HG03108 (cell line): ENCODE results near the gene WFS1.

Source experiments
- ATAC-seq: cut with Tn5 transposase; IDR thresholded peaks from one replicate; pipeline ENCODE4 v1.9.1; 2021; ENCODE audit warnings: moderate library complexity; ENCODE audit not compliant: unreplicated experiment

WFS1 gene

DNA sequence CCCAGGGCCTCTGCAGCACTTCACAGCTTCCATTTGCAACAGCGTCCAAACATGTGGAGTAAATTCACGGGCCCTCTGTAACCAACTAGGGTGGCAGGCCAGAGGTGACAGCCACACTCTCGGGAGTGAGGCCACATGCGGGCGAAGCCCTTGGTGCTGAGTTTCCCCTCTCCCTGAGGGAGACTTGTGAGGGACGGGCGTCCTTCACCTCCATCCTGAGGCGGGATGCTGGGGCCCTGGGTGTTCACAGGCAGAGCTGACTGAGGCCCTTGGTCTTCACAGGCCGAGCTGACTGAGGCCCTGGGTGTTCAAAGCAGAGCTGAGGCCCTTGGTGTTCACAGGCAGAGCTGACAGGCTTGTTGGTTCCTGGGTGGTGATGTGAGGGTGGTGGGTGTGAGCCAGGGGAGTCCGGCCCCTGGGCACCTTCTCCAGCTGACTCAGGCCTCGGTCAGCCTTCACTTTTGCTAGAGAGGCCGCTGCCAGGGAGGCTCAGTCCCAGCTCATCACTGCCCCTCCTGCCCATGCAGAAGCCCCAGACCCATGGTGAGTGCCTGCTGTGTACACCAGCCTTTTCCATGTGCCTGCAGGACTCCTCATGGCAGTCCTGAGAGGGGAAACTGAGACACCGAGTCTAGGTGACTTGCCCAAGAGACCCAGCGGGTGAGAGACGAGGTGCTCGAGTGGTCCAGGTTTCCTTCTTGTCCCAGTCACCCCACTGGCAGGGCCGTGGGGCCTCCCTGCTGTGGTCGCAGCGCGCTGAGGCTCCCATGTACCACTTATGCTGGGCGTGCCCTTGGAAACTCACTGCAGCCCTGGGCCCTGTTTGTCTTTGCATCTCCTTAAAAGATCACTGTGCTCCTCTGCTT, 8.5 kb downstream of the WFS1 start:
- ATAC-seq: no peak

DNA sequence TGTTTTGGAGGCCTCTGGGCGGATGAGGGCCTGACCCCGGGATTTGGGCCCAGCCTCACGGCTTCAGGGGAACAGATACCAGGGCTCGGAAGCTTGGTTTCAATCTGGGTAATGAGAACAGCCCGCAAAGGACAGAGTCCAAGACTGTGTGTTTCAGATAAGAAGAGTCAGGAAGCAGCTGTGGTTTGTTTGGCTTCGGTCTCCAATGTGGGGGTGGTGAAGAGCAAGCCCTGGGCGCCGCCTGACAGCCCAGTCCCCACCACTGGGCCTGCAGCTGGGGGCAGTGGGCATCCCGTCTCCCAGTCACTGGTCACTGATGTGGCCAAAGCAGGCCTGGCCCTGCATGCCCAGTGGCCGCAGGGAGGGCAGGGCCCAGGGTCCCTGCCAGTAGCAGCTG, 9.1 kb downstream of the WFS1 start:
- peak; percentile 87 for ATAC-seq

DNA sequence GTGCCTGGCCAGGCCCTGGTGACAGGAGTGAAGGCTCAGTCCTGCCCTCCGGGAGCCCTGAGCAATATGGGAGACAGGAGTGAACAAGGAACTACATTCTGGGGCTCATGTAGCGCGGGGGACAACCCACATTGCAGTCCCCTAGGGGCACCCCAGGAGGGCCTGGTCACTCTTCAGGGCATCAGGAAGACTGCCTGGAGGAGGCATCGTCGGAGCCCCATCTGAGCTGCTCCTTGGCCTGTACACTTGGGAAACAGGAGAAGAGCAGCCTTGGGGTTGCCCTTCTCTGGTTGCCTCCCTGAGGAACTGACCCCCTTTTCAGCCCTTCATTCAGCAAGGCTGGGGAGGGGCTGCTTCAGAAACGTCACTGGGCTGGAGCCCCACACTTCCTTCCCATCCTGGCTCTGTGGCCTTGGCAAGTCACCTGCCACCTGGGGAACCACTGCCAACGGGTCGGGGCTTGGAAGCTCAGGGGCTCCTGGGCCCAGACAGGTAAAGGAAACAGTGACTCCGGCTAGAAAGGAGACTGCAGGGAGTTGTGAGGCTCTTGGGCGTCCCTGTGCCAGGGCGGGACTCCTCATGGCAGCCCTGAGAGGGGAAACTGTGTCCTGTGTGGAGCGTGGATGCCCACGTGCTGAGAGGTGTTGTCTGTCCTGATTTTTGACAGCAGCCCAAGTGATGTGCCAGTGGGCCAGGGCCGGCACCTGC, 10.1 kb downstream of the WFS1 start:
- no peak for ATAC-seq

DNA sequence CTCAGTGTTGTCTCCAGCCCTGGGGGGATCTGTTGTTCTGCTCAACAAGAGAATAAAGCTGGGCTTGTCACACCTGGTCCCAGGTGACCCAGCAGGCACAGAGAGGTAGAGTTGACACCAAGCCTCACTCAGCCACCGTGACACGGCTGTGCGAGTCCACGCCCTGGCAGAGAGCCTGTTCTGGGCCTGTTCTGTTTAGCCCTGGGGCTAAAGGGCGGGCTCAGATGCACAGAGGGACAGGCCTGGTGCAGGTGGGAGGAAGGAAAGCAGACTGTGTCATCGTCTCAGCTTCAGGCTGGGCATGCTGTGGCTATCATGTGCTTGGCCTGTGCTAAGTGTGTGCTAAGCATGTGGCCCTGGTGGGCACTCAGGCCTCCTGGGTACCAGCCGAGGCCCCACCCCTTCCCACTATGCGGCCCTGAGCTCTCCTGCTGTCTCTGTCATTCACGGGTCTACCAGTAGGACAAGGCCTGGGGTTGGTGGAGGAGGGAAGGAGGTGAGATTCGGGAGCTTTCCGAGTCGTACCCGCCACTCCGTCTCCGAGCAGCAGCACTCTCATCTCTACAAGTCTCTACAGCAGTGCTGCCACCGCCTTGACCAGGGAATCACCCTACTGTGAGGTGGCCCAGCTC, 10.8 kb downstream of the WFS1 start:
- ATAC-seq: no peak

DNA sequence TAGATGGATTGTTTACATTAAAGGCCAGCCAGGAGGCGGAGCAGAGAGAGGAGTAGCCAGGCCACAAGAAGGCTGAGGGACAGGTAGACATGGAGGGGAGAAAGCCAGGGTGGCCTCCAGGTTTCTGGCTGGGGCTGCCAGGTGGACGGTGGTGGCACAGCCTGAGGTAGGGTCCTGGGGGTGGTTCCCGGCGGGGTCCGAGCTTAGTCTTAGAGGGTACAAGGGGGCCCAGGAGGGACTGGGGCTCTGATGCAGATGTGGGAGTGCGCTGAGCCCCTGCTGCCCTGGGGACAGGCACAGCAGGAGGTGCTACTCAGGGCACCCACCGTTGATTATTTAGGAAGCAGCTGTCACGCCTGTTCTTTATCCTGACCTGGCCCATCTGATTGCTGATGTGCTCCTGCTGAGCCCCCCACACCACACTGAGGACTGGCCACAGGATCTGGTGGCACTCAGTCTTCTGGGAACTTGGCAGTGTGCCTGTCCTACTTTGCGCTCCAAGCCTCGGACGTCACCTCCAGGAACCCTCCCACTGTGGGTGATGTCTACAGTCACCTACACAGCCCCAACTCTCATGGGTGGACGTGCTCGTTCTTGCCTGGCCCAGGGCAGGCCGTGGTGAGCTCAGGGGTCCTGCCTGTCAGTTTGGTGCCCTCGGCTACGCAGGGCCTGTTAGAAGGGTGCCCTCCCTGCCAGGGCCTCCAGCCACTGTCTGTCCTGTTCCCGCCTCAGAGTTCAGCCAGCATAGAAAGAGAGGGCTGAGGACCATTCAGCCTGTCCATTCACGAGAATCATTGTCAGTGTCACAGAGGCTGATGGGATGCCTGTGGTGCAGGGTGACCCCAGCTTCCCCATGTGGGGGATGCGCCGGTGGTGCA, 12.0 kb downstream of the WFS1 start:
- ATAC-seq: no peak

DNA sequence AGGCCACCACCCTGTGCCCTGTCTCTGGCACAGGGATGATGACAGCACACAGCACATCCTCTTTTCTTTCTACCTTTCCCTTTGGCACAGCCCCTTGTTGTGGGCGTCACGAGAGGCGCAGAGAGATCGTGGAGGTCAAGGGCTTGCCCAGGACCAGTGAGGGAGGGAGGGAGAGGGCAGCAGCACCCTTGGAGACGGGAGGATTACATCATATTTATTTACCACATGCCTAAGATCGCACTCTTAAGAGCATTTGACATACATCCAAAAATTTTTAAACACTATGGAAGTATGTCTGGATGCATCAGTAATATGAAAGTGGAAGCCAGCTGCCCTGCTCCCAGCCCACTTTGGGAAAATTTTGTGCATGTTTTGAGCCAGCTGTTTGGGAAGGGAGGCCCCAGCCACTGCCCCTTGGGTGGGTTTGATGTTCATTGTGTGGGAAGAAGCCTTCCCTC, 12.7 kb downstream of the WFS1 start:
- ATAC-seq: no peak

DNA sequence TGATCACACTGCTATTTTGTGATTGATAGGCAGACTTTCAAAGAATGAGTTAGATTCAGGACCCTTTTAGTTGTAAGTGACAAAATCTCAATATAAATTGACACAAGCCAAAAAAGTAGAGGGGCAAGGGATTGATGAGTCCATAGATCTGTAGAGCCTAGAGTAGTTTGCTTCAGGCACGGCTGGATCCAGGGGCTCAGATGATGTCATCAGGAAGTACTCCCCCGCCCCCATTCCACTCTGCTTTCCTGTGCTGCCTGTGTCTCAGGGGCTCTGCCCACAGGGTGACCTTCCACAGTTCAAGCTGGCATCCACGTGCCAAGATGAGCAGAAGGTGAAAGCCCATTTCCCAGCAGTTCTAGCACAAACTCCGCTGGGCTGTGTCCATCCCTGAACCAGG, 13.6 kb downstream of the WFS1 start:
- no peak for ATAC-seq

DNA sequence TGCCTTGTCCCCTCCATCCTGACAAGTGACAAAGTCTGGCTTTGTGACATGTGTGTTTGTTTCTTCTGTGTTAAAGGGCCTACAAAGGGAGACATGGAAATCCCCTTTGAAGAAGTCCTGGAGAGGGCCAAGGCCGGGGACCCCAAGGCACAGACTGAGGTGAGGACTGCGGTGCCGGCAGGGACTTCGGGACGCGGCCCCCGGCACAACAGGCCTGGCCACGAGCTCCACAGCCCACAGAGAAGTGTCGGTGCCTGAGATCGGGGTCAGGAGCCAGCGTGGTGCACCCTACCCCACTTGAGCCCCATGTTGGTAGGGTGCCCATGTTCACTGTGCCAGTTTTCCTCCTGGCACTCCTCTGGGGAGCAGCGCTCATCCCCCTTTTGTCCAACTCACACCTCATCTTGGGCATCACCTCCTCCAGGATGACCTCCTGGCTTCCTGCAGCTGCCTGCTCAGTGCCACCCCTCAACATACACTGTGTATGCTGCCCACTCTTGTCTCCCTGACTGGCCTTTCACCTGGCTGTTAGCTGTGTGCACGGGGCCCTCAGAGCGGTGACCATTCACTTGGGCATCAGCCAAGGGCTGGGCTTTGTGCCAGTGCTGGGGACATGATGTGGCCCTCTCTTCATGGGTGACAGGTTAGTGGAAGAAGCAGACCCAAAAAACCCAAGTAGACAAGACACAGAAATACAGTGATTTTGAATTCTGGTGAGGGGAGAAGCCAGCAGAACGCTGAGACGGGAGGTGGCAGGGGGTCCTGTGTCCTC, 17.6 kb downstream of the WFS1 start:
- no peak for ATAC-seq

DNA sequence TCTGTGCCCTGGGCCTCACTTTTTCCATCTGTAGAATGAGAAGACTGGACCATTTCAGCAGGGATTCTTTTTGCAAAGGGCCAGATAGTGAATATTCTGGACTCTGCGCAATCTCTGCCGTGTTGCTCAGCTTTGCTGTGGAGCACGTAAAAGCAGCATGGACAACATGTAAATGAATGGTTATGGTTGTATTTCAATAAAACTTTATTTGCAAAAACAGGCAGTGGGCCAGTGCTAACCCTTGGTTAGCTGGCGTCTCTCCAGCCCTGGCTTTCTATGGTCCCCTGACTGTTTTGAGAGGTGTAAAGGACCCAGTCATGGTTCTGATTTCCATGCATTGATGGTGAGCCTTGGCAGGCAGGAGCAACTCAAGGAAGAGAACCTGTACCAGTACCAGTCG, 18.7 kb downstream of the WFS1 start:
- no peak for ATAC-seq

DNA sequence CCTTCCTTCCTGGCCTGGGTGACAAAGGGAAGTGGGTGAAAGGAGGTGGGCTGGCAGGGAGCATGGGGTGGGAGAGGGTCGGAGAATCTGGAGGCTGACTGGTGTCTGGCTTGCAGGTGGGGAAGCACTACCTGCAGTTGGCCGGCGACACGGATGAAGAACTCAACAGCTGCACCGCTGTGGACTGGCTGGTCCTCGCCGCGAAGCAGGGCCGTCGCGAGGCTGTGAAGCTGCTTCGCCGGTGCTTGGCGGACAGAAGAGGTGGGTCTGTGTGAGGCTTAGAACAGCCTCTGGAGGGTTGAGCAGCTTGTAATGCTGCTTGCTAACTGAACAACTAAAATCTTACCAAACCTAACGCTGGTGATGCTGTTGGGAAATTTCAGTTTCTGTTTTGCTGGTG, 19.2 kb downstream of the WFS1 start:
- no peak for ATAC-seq

DNA sequence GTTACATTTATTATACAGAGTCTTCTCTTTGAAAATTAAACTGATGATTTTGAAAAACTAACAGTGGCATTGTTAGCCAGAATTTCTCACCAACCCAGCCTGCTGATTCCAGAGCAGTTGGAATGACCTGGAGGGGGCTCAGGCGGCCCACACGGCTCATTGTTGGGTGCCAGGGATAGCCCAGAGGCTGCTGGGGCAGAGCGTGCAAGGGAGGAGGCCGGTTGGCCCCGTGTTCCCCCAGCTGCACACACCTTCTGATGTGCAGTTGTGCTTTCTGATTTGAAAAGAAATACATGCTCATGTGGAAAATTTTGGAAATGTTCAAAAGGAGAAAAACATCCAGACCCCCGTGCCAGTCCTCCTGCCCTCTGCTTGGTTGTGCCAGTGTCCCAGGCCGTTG, 20.6 kb downstream of the WFS1 start:
- ATAC-seq: no peak

DNA sequence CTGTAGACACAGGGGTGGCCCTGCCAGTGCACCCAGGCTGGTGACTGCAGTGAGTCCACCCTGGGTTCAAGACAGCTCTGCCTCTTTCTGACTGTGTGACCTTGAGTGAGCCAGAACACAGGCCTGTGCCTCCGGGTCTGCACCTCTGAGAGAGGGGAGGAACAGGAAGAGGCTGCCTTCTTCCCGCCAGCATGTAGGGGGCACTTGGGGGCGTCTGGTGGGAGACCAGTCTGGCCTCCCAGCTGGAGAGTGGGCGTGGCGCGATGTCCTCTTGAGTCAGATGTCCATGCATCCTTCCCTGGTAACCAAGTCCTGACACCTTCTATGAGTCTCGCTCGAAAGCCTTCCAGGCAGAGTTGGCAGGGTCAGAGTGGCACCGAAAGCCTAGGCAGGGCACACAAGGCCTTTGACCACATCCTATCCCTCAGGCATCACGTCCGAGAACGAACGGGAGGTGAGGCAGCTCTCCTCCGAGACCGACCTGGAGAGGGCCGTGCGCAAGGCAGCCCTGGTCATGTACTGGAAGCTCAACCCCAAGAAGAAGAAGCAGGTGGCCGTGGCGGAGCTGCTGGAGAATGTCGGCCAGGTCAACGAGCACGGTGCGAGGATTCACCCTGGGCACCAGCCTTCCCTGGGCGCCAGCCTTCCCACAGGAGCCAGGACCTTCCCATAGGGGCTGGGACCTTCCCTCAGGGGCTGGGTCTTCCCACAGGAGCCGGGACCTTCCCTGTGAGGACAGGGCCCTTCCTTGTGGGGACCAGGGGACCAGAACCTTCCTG, 21.3 kb downstream of the WFS1 start:
- ATAC-seq: no peak

DNA sequence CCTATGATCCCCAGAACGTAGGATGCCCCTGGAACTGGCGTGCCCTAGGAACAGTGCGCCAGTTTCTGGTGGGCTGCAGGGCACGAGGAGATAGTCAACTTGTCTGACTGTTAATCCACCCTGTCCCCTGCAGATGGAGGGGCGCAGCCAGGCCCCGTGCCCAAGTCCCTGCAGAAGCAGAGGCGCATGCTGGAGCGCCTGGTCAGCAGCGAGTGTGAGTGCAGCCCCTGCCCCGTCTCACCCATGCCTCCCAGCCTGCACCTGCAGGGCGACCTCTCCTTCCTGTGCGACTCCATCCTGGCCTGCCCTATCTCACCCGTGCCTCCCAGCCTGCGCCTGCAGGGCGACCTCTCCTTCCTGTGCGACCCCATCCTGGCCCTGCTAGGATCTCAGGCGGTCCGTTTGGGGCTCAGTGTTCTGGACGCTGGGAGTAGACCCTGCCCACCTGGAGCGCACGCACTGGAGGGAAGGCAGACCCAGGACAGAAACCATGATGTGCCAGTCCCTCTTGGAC, 22.2 kb downstream of the WFS1 start:
- no peak for ATAC-seq

DNA sequence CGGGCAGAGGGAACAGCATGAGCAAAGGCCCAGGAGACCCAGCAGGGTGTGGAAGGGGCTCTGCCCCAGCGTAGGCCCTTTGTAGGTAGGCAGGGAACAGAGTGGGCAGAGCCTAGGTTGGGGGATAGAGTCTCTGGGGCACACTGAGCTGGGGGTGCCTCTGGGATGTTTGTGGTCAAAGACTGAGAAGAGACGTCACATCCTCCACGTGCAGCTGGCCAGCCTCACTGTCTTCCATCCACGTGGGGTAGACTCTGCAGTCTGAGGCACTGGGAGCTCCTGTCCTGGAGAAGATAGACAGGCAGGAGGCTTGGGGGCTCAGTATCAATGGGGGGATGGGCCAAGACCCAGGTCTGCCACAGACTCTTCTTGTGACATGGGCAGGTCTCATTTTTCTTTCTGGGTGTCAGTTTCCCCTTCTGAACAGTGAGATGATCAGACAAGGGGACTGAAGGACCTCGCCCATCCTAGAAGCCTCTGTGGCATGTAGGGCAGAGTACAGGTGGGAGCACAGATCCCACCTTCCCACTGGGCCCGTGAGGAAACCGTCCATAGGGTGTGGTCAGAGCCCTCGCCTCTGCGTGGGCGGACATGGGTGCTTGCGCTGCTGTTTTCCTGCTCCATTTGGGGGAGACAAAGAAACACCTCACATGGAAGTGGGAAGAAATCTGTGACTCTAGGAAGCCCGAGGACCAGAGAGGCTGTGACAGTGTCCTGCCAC, 22.9 kb downstream of the WFS1 start:
- no peak for ATAC-seq

DNA sequence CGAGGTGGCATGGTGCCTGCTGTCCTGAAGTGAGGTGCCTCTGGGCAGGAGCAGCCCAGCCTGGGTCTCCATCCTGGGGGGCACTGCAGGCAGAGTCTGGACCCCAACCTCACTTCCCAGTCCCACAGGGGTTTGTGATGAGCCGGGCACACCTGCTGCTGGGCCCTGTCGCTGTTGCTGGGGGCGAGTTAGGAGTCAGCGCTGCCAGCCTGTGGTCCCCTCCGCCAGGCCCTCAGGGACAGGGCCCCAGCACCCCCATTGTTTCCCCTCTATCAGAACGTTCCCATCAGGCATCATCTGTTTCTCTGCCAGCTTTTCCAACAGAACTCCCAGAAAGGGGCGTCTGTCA, 23.4 kb downstream of the WFS1 start:
- no peak for ATAC-seq

DNA sequence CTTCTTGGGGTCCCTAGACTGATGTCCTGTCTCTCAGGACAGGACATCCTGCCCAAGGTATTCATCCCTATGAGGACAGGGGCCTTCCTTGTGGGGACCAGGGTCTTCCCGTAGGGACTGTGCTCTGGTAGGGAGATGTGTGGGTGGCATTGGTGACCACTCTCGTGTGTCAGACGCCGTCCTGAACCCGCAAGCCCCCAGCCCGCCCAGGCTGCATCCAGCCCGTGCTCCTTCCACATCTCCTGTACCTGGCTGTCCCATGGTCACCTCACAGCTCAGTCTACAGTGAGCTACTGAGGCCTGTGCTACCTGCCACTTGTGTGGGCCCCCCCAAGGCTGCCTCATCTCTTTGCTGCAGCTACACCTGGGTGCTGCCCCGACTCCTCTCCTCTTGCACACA, 24.0 kb downstream of the WFS1 start:
- ATAC-seq: no peak

DNA sequence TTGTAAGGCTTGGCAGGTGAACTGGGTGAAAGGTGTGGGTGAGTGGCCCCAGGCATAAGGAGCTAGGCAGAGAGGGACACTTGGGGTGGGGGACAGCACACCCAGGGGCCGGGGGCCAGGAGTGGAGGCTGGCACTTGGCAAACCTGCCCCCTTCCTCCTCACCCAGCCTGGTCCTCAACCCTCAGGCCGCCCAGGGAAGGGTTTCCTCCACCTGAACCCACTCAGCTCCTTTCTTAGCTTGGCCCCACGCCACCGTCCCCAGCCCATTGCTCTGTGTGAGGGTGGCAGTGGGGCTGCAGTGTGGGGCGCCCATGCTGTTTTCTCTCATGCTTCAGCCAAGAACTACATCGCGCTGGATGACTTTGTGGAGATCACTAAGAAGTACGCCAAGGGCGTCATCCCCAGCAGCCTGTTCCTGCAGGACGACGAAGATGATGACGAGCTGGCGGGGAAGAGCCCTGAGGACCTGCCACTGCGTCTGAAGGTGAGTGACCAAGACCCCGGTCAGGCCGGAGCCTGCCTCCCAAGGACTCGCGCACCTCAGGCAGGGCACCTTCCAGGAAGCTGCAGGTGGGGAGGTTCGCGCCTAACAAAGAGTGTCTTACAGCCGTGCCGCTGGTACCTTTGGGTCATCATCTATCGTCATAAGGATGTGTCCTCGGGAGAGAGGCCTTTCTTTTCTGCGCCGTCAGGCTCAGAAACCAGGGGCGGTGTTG, 25.2 kb downstream of the WFS1 start:
- ATAC-seq: no peak

DNA sequence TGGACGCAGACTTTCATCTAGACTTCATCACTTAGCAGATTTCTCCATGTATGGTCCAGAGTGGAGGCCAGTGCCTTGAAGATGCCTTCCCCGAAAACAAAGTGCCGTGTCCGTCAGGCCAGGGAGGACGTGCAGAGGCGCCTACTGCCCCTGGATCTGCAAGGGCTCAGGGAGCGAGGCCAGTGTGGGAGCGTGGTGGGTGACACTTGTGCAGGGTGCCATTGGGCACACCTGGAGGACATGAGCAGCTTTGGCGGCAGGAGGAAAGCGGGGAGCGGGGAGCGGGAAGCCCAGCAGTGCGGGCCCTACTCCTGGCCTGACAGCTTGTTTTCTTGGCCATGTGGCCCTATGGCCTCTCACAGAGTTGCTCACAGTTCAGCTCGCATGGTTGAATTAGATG, 25.8 kb downstream of the WFS1 start:
- no peak for ATAC-seq
